Measurements from ENCODE around the gene SNX5. TPM values are rescaled to one million over a fixed set of nuclear protein-coding genes. Genes with fewer than 3 reads are reported as not detected.

SNX5 gene
- total RNA-seq, 1 experiment from 2014 or later = 159 TPM

DNA sequence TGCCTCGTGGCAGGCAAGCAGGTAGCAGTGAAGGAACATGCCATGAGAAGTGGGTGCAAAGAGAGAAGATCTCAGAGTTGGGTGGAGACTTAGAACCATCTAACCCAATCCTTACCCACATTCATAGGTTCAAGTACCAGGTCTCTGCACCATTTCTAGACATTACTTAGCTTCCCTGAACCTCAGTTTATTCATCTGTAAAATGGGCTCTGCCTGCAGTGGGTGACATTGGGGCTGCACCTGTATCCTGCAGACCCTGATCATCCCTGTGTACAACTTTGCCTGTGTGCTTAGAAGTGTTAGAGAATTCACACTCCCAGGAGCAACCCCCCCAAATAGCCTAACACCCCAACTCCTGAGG is 42.7 kb downstream of the SNX5 start:
- H3K9ac ChIP-seq (ENCODE audit: low read length) = no peak overlapping the region
- RAD21 ChIA-PET (ENCODE audit: low non-redundant PET in 1 of 2, low total read pairs in 2 of 2, uncharacterized antibody in 2 of 2, unreplicated experiment in 2 of 2) = no interaction called here
- BruUV-seq (replicated peaks) = no TSS peak

More for the DNA sequence above, 42.7 kb downstream of the SNX5 start:
- H3K36me3 ChIP-seq (ENCODE audit: control insufficient read depth in 1 of 2, insufficient read depth in 2 of 2, low read length in 2 of 2) = no peaks in the 10 kb centered on the region
- H3K4me1 ChIP-seq (ENCODE audit: control insufficient read depth in 1 of 2, insufficient read depth in 2 of 2, low read length in 2 of 2) = peaks cover 0 to 3% of the 10 kb centered on the region in 2 experiments; a peak in 1 of 4 replicates
- POLR2A ChIA-PET = no interaction called here
- TF ChIP-seq TCF7L2 (IDR thresholded peaks at IDR 0.05; ENCODE audit: borderline replicate concordance, extremely low read depth, insufficient read depth, insufficient read length) = no peak
- TF ChIP-seq SRF (IDR thresholded peaks at IDR 0.05; ENCODE audit: low read depth) = no peak
- no peak for TF ChIP-seq JUND (IDR thresholded peaks at IDR 0.05)
- no peak for TF ChIP-seq ZFX (IDR thresholded peaks at IDR 0.05)
- no peak for TF ChIP-seq RAD21 (IDR thresholded peaks at IDR 0.05; ENCODE audit: low read depth)
- no peak for TF ChIP-seq FOSL1 (IDR thresholded peaks at IDR 0.05; ENCODE audit: low read depth)
- TF ChIP-seq POLR2A (IDR thresholded peaks at IDR 0.05; ENCODE audit: borderline replicate concordance, extremely low read depth, insufficient read depth, insufficient read length) = no peak
- TF ChIP-seq, protein P1, sequence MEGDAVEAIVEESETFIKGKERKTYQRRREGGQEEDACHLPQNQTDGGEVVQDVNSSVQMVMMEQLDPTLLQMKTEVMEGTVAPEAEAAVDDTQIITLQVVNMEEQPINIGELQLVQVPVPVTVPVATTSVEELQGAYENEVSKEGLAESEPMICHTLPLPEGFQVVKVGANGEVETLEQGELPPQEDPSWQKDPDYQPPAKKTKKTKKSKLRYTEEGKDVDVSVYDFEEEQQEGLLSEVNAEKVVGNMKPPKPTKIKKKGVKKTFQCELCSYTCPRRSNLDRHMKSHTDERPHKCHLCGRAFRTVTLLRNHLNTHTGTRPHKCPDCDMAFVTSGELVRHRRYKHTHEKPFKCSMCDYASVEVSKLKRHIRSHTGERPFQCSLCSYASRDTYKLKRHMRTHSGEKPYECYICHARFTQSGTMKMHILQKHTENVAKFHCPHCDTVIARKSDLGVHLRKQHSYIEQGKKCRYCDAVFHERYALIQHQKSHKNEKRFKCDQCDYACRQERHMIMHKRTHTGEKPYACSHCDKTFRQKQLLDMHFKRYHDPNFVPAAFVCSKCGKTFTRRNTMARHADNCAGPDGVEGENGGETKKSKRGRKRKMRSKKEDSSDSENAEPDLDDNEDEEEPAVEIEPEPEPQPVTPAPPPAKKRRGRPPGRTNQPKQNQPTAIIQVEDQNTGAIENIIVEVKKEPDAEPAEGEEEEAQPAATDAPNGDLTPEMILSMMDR (IDR thresholded peaks at IDR 0.05 in 2 of 3, conservative IDR thresholded peaks at IDR 0.05 in 1 of 3; ENCODE audit: borderline replicate concordance in 1 of 3, insufficient read depth in 1 of 3, low read depth in 2 of 3, low read length in 2 of 3) = no peak
- no peak for TF ChIP-seq EZH2 (IDR thresholded peaks at IDR 0.05)
- H3K27me3 ChIP-seq (ENCODE audit: insufficient read depth, low read length) = no peaks in the 10 kb centered on the region
- ATAC-seq (no peak), DNase-seq (ENCODE audit: low read depth, low spot score) (no peak)
- intact Hi-C loops (cut with micrococcal nuclease) = no loop called here
- no peak overlapping the region for H3K4me3 ChIP-seq (replicated peaks in 1 of 2; ENCODE audit: low read depth in 1 of 2, low read length in 2 of 2)
- H2AFZ ChIP-seq (ENCODE audit: low read depth, low read length, poor library complexity, severe bottlenecking) = no peak overlapping the region
- no peaks in the 10 kb centered on the region for H3K9me3 ChIP-seq (ENCODE audit: control insufficient read depth in 1 of 2, insufficient read depth in 1 of 2, low read depth in 1 of 2, low read length in 2 of 2)
- no peaks in the 10 kb centered on the region for H4K20me1 ChIP-seq (ENCODE audit: insufficient read depth)
- no peak overlapping the region for H3K27ac ChIP-seq (ENCODE audit: low read depth, low read length)
- H3K9me2 ChIP-seq (ENCODE audit: insufficient read depth) = no peaks in the 10 kb centered on the region
- CTCF ChIA-PET = no interaction called here
- no peaks in the 10 kb centered on the region for H3K79me2 ChIP-seq (ENCODE audit: insufficient read depth, low read length)
- no peak overlapping the region for H3K4me2 ChIP-seq (ENCODE audit: low read length)

Data from HCT116 (cell line).